ENCODE results near the gene PIK3C2B.

The PIK3C2B gene

DNA sequence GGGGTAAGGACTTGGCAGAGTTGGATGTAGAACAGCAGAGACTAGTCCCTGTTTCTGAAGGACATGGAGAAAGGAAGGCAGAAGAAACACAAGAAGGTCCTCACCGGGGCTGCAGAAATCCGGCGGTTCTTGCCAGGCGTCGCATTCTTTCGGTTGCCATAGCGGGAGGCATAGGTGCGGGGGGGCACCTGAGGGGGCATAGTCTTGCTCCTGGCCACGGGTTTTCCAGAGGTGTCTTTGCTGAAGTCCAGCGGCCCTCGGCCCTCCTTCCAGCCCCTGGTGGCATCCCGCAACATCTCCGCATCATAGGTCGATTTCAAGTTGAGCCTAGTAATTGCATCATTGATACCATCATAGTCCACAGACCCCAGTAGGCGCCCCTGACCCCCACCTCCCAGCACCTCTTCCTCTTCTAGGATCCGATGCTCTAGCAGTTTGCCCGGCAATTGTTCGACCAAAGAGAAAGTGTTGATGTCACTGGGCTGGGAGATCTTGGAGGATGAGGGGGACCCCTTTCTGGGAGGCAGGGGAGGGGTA lies 25.8 kb downstream of the PIK3C2B start:
- H3K36me3 ChIP-seq (ENCODE audit: insufficient read depth, low read length) = no peaks in the 10 kb centered on the region
- no peak for TF ChIP-seq FOXP2 (optimal IDR thresholded peaks at IDR 0.05; ENCODE audit: control extremely low read depth, extremely low read length, insufficient read depth)
- no peak for TF ChIP-seq EZH2 (IDR thresholded peaks at IDR 0.05)
- no peak for TF ChIP-seq POLR2AphosphoS5 (IDR thresholded peaks at IDR 0.05; ENCODE audit: borderline replicate concordance, low read depth, low read length)
- DNase-seq (ENCODE audit: low read depth, low spot score) = no peak
- H3K9ac ChIP-seq (ENCODE audit: insufficient read length) = no peak overlapping the region
- no peak overlapping the region for H3K27ac ChIP-seq
- H3K4me3 ChIP-seq = no peak overlapping the region
- H3K9me3 ChIP-seq (ENCODE audit: low read depth, low read length) = no peaks in the 10 kb centered on the region

DNA sequence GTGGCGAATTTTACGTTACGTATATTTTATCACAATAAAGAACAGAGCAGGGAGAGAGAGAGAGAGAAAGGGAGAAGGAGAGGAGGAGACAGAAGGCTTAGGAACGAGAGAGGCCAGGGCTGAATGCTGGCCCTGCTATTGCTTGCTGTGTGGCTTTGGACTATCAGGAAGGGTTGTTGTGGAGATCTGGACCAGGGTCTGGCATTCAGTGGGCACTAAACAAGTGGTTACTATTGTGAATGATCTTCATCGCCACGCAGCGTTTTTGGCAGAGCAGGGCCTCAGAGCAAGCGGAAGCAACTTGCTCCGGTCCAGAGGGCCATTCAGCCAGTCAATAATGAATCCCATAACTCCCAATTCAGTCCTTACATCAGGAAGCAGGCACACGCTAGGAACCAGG lies 26.4 kb downstream of the PIK3C2B start:
- no peaks in the 10 kb centered on the region for H3K9me3 ChIP-seq (ENCODE audit: low read depth, low read length)
- no peaks in the 10 kb centered on the region for H3K36me3 ChIP-seq (ENCODE audit: insufficient read depth, low read length)
- no peak for DNase-seq (ENCODE audit: low read depth, low spot score)
- H3K27ac ChIP-seq = no peak overlapping the region
- TF ChIP-seq FOXP2 (optimal IDR thresholded peaks at IDR 0.05; ENCODE audit: control extremely low read depth, extremely low read length, insufficient read depth) (no peak), EZH2 (IDR thresholded peaks at IDR 0.05) (no peak), POLR2AphosphoS5 (IDR thresholded peaks at IDR 0.05; ENCODE audit: borderline replicate concordance, low read depth, low read length) (no peak)
- H3K4me3 ChIP-seq = no peak overlapping the region
- H3K9ac ChIP-seq (ENCODE audit: insufficient read length) = no peak overlapping the region

- Histone ChIP-seq H3K36me3 (ENCODE audit: insufficient read depth, low read length) (no peaks in the 10 kb centered on the region), H3K4me3 (no peak overlapping the region), H3K9me3 (ENCODE audit: low read depth, low read length) (no peaks in the 10 kb centered on the region), H3K9ac (ENCODE audit: insufficient read length) (no peak overlapping the region), H3K27ac (no peak overlapping the region)
- no peak for DNase-seq (ENCODE audit: low read depth, low spot score)
- TF ChIP-seq FOXP2 (optimal IDR thresholded peaks at IDR 0.05; ENCODE audit: control extremely low read depth, extremely low read length, insufficient read depth) (no peak), EZH2 (IDR thresholded peaks at IDR 0.05) (no peak), POLR2AphosphoS5 (IDR thresholded peaks at IDR 0.05; ENCODE audit: borderline replicate concordance, low read depth, low read length) (no peak)
Measured at GRCh38 chr1:204466416-204467405, 27.9 kb downstream of the PIK3C2B start.

DNA sequence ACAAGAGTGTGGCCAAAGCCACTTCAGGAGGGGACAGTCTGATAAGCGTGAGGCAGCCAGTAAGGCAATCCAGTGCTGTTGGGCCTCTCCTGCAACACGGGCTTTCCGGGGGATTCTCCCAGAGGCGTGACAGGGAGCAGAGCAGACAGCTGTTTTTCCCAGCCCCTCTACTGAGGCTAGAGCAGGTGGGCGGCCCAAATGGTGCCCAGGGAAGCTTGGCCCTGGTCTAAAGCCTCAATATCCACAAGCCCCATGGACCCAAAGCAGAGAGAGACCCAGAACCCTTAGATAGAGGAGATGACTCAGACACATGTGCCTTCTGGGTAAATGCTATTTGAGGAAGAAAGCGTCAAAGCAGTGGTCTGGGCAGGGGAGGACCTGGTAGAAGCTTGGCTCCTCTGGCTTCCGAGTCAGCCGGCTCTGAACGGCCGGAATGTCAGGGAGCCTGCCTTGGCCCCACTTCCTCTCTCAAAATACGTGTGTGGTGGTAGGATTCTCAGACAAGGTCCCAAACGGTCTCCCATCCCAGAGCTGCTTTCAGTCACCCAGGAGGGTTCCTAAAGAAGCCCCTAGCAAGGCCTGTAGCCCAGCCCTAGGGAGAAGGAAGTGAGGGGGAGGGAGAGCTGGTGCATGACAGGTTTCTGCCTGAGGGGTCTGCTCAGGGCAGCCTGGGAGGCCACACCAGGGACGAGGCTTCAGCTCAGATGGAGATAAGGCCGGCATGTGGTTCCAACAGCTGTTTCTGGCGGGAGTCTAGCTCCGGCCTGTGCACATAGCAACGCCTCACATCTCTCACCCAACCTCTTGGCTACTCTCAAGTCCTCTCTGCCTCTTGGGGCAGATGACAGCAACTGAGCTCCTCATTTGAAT lies 28.8 kb downstream of the PIK3C2B start:
- H3K36me3 ChIP-seq (ENCODE audit: insufficient read depth, low read length) = no peaks in the 10 kb centered on the region
- no peak overlapping the region for H3K27ac ChIP-seq

GRCh38 chr1:204464701-204465100 lies 29.9 kb downstream of the PIK3C2B start:
- H3K27ac ChIP-seq = no peak overlapping the region
- TF ChIP-seq FOXP2 (optimal IDR thresholded peaks at IDR 0.05; ENCODE audit: control extremely low read depth, extremely low read length, insufficient read depth) (no peak), POLR2AphosphoS5 (IDR thresholded peaks at IDR 0.05; ENCODE audit: borderline replicate concordance, low read depth, low read length) (no peak), EZH2 (IDR thresholded peaks at IDR 0.05) (no peak)
- H3K36me3 ChIP-seq (ENCODE audit: insufficient read depth, low read length) = peaks cover 1% of the 10 kb centered on the region; the same call in 1 of the 2 replicates

More for the DNA sequence above, 28.8 kb downstream of the PIK3C2B start:
- no peaks in the 10 kb centered on the region for H3K9me3 ChIP-seq (ENCODE audit: low read depth, low read length)
- DNase-seq (ENCODE audit: low read depth, low spot score) = no peak
- no peak overlapping the region for H3K4me3 ChIP-seq
- TF ChIP-seq FOXP2 (optimal IDR thresholded peaks at IDR 0.05; ENCODE audit: control extremely low read depth, extremely low read length, insufficient read depth) (no peak), EZH2 (IDR thresholded peaks at IDR 0.05) (no peak)
- no peak overlapping the region for H3K9ac ChIP-seq (ENCODE audit: insufficient read length)

GRCh38 chr1:204464187-204464631 lies 30.4 kb downstream of the PIK3C2B start:
- no peak overlapping the region for H3K4me3 ChIP-seq
- no peak for DNase-seq (ENCODE audit: low read depth, low spot score)
- no peak for TF ChIP-seq EZH2 (IDR thresholded peaks at IDR 0.05)
- no peak for TF ChIP-seq FOXP2 (optimal IDR thresholded peaks at IDR 0.05; ENCODE audit: control extremely low read depth, extremely low read length, insufficient read depth)
- TF ChIP-seq POLR2AphosphoS5 (IDR thresholded peaks at IDR 0.05; ENCODE audit: borderline replicate concordance, low read depth, low read length) = no peak
- H3K27ac ChIP-seq = no peak overlapping the region
- peaks cover 2% of the 10 kb centered on the region; the same call in 1 of the 2 replicates for H3K36me3 ChIP-seq (ENCODE audit: insufficient read depth, low read length)
- no peak overlapping the region for H3K9ac ChIP-seq (ENCODE audit: insufficient read length)
- H3K9me3 ChIP-seq (ENCODE audit: low read depth, low read length) = no peaks in the 10 kb centered on the region

More at GRCh38 chr1:204464701-204465100, 29.9 kb downstream of the PIK3C2B start:
- no peak overlapping the region for H3K9ac ChIP-seq (ENCODE audit: insufficient read length)
- no peak for DNase-seq (ENCODE audit: low read depth, low spot score)
- no peak overlapping the region for H3K4me3 ChIP-seq
- no peaks in the 10 kb centered on the region for H3K9me3 ChIP-seq (ENCODE audit: low read depth, low read length)

GRCh38 chr1:204463125-204464060 lies 31.2 kb downstream of the PIK3C2B start:
- no peak overlapping the region for H3K4me3 ChIP-seq
- H3K9me3 ChIP-seq (ENCODE audit: low read depth, low read length) = no peaks in the 10 kb centered on the region
- TF ChIP-seq FOXP2 (optimal IDR thresholded peaks at IDR 0.05; ENCODE audit: control extremely low read depth, extremely low read length, insufficient read depth) (no peak), EZH2 (IDR thresholded peaks at IDR 0.05) (no peak), POLR2AphosphoS5 (IDR thresholded peaks at IDR 0.05; ENCODE audit: borderline replicate concordance, low read depth, low read length) (no peak)
- DNase-seq (ENCODE audit: low read depth, low spot score) = no peak
- no peak overlapping the region for H3K27ac ChIP-seq
- no peak overlapping the region for H3K9ac ChIP-seq (ENCODE audit: insufficient read length)
- H3K36me3 ChIP-seq (ENCODE audit: insufficient read depth, low read length) = peaks cover 2% of the 10 kb centered on the region; the same call in 1 of the 2 replicates
